ENCODE results near the gene COPG2.

The COPG2 gene

DNA sequence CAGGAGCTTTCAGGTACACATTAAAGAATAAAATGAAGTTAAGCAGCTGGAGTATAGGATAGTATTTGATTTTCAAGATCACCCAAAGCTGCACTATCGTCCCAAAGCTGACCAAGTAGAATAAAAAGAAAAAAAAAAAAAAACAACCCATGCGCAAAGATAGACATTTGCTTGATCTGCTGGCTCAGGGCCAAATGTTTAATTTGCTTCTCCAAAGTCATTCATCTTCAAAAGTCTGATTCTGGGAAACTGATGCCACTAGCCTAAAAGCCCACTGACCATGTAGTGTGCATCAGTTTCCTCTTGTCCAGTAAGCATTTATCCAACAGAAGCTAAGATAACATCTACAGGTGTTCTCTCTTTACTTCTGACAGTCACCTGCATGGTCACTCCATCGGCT is 162.2 kb downstream of the COPG2 start:
- no peaks in the 10 kb centered on the region for H3K4me1 ChIP-seq (ENCODE audit: insufficient read depth, low read length, severe bottlenecking)
- H3K27ac ChIP-seq (ENCODE audit: low read depth, low read length, poor library complexity, severe bottlenecking) = no peak overlapping the region
- H3K9me2 ChIP-seq (ENCODE audit: low read depth, low read length) = no peaks in the 10 kb centered on the region
- H3K79me2 ChIP-seq (ENCODE audit: insufficient read depth, low read length) = no peaks in the 10 kb centered on the region
- no peaks in the 10 kb centered on the region for H3F3A ChIP-seq (ENCODE audit: insufficient read depth, low read length)
- no peaks in the 10 kb centered on the region for H3K27me3 ChIP-seq (ENCODE audit: insufficient read depth, low read length)
- no peaks in the 10 kb centered on the region for H4K20me1 ChIP-seq (ENCODE audit: insufficient read depth, low read length)
- H3K4me3 ChIP-seq (ENCODE audit: low read depth, low read length, poor library complexity, severe bottlenecking) = no peak overlapping the region
- TF ChIP-seq, protein P1, sequence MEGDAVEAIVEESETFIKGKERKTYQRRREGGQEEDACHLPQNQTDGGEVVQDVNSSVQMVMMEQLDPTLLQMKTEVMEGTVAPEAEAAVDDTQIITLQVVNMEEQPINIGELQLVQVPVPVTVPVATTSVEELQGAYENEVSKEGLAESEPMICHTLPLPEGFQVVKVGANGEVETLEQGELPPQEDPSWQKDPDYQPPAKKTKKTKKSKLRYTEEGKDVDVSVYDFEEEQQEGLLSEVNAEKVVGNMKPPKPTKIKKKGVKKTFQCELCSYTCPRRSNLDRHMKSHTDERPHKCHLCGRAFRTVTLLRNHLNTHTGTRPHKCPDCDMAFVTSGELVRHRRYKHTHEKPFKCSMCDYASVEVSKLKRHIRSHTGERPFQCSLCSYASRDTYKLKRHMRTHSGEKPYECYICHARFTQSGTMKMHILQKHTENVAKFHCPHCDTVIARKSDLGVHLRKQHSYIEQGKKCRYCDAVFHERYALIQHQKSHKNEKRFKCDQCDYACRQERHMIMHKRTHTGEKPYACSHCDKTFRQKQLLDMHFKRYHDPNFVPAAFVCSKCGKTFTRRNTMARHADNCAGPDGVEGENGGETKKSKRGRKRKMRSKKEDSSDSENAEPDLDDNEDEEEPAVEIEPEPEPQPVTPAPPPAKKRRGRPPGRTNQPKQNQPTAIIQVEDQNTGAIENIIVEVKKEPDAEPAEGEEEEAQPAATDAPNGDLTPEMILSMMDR (IDR thresholded peaks at IDR 0.05; ENCODE audit: low read length) = no peak
- TF ChIP-seq EZH2 (IDR thresholded peaks at IDR 0.05; ENCODE audit: borderline replicate concordance, low read length) = no peak
- H2AFZ ChIP-seq (ENCODE audit: low read length) = no peak overlapping the region
- no peak overlapping the region for H3K4me2 ChIP-seq (ENCODE audit: low read length)
- peaks cover 54% of the 10 kb centered on the region for H3K36me3 ChIP-seq (ENCODE audit: insufficient read depth, low read length)
- no peaks in the 10 kb centered on the region for H3K9me3 ChIP-seq (ENCODE audit: low read length)
- H3K9ac ChIP-seq (ENCODE audit: low read length) = no peak overlapping the region

- Histone ChIP-seq H3K27ac (ENCODE audit: low read depth, low read length, poor library complexity, severe bottlenecking) (no peak overlapping the region), H3K9me2 (ENCODE audit: low read depth, low read length) (no peaks in the 10 kb centered on the region), H3K4me2 (ENCODE audit: low read length) (no peak overlapping the region), H3F3A (ENCODE audit: insufficient read depth, low read length) (no peaks in the 10 kb centered on the region), H3K79me2 (ENCODE audit: insufficient read depth, low read length) (no peaks in the 10 kb centered on the region), H3K27me3 (ENCODE audit: insufficient read depth, low read length) (no peaks in the 10 kb centered on the region), H3K4me1 (ENCODE audit: insufficient read depth, low read length, severe bottlenecking) (no peaks in the 10 kb centered on the region), H3K36me3 (ENCODE audit: insufficient read depth, low read length) (peaks cover 55% of the 10 kb centered on the region), H4K20me1 (ENCODE audit: insufficient read depth, low read length) (no peaks in the 10 kb centered on the region), H3K9me3 (ENCODE audit: low read length) (no peaks in the 10 kb centered on the region), H3K4me3 (ENCODE audit: low read depth, low read length, poor library complexity, severe bottlenecking) (no peak overlapping the region), H2AFZ (ENCODE audit: low read length) (no peak overlapping the region), H3K9ac (ENCODE audit: low read length) (no peak overlapping the region)
- TF ChIP-seq, protein P1 (IDR thresholded peaks at IDR 0.05; ENCODE audit: low read length) = no peak
- TF ChIP-seq EZH2 (IDR thresholded peaks at IDR 0.05; ENCODE audit: borderline replicate concordance, low read length) = no peak
Observed at GRCh38 chr7:130505753-130506152, 162.8 kb downstream of the COPG2 start.

DNA sequence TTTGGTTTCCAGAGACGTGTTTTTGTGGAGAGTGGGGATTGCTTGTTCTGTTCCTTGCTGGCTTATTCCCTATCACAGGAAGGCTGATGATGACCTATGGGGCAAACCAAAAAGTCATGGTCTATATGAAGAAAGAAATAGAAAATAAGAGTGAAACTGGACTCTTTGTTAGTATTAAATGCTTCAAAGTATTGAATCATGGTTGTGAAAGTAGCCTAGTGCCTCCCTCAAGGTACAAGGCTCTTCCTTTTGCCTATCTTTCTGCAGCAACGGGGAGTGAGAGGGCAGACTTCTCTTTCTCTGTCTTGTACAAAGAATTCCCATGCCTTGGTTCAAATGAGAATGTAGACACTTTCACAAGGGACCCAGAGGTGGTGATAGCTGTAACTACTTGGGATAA is 167.6 kb downstream of the COPG2 start:
- Histone ChIP-seq H3K27me3 (ENCODE audit: insufficient read depth, low read length) (no peaks in the 10 kb centered on the region), H3K27ac (ENCODE audit: low read depth, low read length, poor library complexity, severe bottlenecking) (no peak overlapping the region), H3K9me3 (ENCODE audit: low read length) (no peaks in the 10 kb centered on the region), H3K9me2 (ENCODE audit: low read depth, low read length) (no peaks in the 10 kb centered on the region), H3K9ac (ENCODE audit: low read length) (no peak overlapping the region), H4K20me1 (ENCODE audit: insufficient read depth, low read length) (no peaks in the 10 kb centered on the region), H2AFZ (ENCODE audit: low read length) (no peak overlapping the region), H3F3A (ENCODE audit: insufficient read depth, low read length) (no peaks in the 10 kb centered on the region), H3K4me2 (ENCODE audit: low read length) (no peak overlapping the region), H3K79me2 (ENCODE audit: insufficient read depth, low read length) (no peaks in the 10 kb centered on the region), H3K36me3 (ENCODE audit: insufficient read depth, low read length) (peaks cover 51% of the 10 kb centered on the region; the same call in 1 of the 2 replicates), H3K4me1 (ENCODE audit: insufficient read depth, low read length, severe bottlenecking) (no peaks in the 10 kb centered on the region), H3K4me3 (ENCODE audit: low read depth, low read length, poor library complexity, severe bottlenecking) (no peak overlapping the region)
- TF ChIP-seq, protein P1 (IDR thresholded peaks at IDR 0.05; ENCODE audit: low read length) = no peak
- TF ChIP-seq EZH2 (IDR thresholded peaks at IDR 0.05; ENCODE audit: borderline replicate concordance, low read length) = no peak

Data from OCI-LY1 (cell line).